ENCODE results near the gene SLC26A2. TPM values are rescaled to one million over a fixed set of nuclear protein-coding genes. Genes with fewer than 3 reads are reported as not detected.

The SLC26A2 gene
- total and polyA plus RNA-seq, 2 of the 8 experiments (the other 6 are each of a cell fraction or from before 2014, with no cell fraction given) = 3.7 to 11.4 TPM

DNA sequence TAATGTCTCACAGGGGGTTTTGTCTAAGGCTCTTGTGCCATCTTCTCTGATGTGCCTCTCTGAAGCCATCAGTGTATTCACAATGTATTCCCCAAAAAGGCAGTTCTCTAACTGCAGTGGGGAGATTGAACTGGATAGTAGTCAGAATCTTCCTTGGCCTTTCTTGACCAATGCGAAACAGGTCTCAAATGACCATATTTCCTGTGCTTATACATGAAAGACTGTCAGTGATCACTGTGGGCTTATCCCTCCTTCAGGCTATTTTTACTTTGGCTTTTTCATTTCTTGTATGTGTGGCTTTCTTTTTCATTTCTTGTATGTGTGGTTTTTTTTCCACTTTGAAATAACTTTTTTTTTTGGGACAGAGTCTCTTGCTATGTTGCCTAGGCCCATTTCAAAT, 59.7 kb downstream of the SLC26A2 start (continued):
- TF ChIP-seq HDAC6 (IDR thresholded peaks at IDR 0.05; ENCODE audit: low read depth, low read length) = no peak
- no peak for TF ChIP-seq TCF12 (IDR thresholded peaks at IDR 0.05; ENCODE audit: low read depth, low read length)
- TF ChIP-seq BRCA1 (IDR thresholded peaks at IDR 0.05; ENCODE audit: low read depth, low read length) = no peak
- no peak for TF ChIP-seq TEAD4 (IDR thresholded peaks at IDR 0.05; ENCODE audit: low read depth, low read length)
- TF ChIP-seq TAF7 (optimal IDR thresholded peaks at IDR 0.05; ENCODE audit: borderline replicate concordance, low read depth, low read length) = no peak
